A673 (cell line): ENCODE data around the gene TNFRSF9. TPM values are rescaled to one million over a fixed set of nuclear protein-coding genes. Genes with fewer than 3 reads are reported as not detected.
A peak's percentile ranks its signal among the peaks of the same experiment; 100 is the strongest.
"Not testable (repeated sequence)": the region's sequence is repeated elsewhere in the genome, so short reads cannot be mapped to it uniquely, and the experiment has no call there.

Source experiments
- BruUV-seq: library from RNA; stranded (reverse); fragments of 400-500 nt; replicated peaks from 2 replicates; lab custom pipeline; 2021; lab: Mats Ljungman, UMichigan
- CTCF ChIA-PET: fragments of 300-600 bp; sonication (Branson Sonifier 250); formaldehyde crosslinking; loops from one replicate; lab custom pipeline; 2022; ENCODE audit warnings: antibody characterized with exemption; lab: Charles Lee
- POLR2A ChIA-PET: fragments of 300-600 bp; sonication (Branson Sonifier 250); formaldehyde crosslinking; loops from one replicate; lab custom pipeline; 2022; ENCODE audit warnings: antibody characterized with exemption; ENCODE audit not compliant: low non-redundant PET; lab: Charles Lee
- DNase-seq: peaks from one replicate; pipeline ENCODE4 v3.0.0-alpha.2; 2015; ENCODE audit warnings: low spot score
- H3K27ac ChIP-seq: fragments of 200-600 bp; sonication (generic); 2 replicates; pipeline ENCODE4 v1.5.1; 2016; ENCODE audit warnings: mixed run types, low read depth, mild to moderate bottlenecking, mixed read lengths, antibody characterized with exemption, low read length; ENCODE audit not compliant: poor library complexity, severe bottlenecking
- H3K27me3 ChIP-seq: fragments of 200-600 bp; sonication (generic); replicated peaks from 2 replicates; pipeline ENCODE4 v1.6.1; 2017; ENCODE audit warnings: mixed run types, low read depth, mild to moderate bottlenecking, mixed read lengths, antibody characterized with exemption, low read length; ENCODE audit not compliant: insufficient read depth, poor library complexity
- H3K36me3 ChIP-seq: fragments of 200-600 bp; sonication (generic); 2 replicates; pipeline ENCODE4 v1.6.1; 2016; ENCODE audit warnings: mixed run types, mild to moderate bottlenecking, mixed read lengths, antibody characterized with exemption, low read length; ENCODE audit not compliant: insufficient read depth, poor library complexity, severe bottlenecking
- H3K4me1 ChIP-seq: fragments of 200-600 bp; sonication (generic); 2 replicates; pipeline ENCODE4 v1.6.1; 2017; ENCODE audit warnings: mixed run types, mild to moderate bottlenecking, mixed read lengths, antibody characterized with exemption, low read length; ENCODE audit not compliant: insufficient read depth, poor library complexity, severe bottlenecking
- H3K4me3 ChIP-seq: fragments of 200-600 bp; sonication (generic); 2 replicates; pipeline ENCODE4 v1.5.1; 2016; ENCODE audit warnings: low read depth, mixed run types, mild to moderate bottlenecking, mixed read lengths, low read length; ENCODE audit not compliant: poor library complexity, severe bottlenecking
- H3K9me3 ChIP-seq: fragments of 200-600 bp; sonication (generic); 2 replicates; pipeline ENCODE4 v1.6.1; 2016; ENCODE audit warnings: mixed run types, low read depth, mild to moderate bottlenecking, mixed read lengths, antibody characterized with exemption, low read length; ENCODE audit not compliant: poor library complexity, severe bottlenecking
- CTCF ChIP-seq: fragments of 300-800, 200-600 bp; sonication (generic); conservative IDR thresholded peaks from 2 replicates; pipeline ENCODE4 v1.5.1; 2017; ENCODE audit warnings: low read depth, mild to moderate bottlenecking, antibody characterized with exemption, low read length, moderate library complexity, mixed read lengths
- EZH2 ChIP-seq: fragments of 200-600 bp; sonication (generic); IDR thresholded peaks from 2 replicates; pipeline ENCODE4 v1.6.1; 2017; ENCODE audit warnings: borderline replicate concordance, low read depth, mild to moderate bottlenecking, mixed read lengths, antibody characterized with exemption, low read length; ENCODE audit not compliant: poor library complexity, severe bottlenecking
- intact Hi-C: fragments of 100-400 bp; cut with micrococcal nuclease; formaldehyde crosslinking; loops from one replicate; pipeline ENCODE4 v1.10.0; 2022; ENCODE audit not compliant: unreplicated experiment
- total RNA-seq: library from RNA; stranded (reverse); gene quantifications from 2 replicates; pipeline ENCODE4 v1.2.3, GENCODE V29; 2021

TNFRSF9 gene
- total RNA-seq, 1 experiment from 2014 or later, result 1.8 TPM

- Histone ChIP-seq H3K9me3 (no peaks in the 10 kb centered on the region), H3K27ac (peak overlapping the region; percentile 74), H3K4me3 (peak overlapping the region; percentile 58), H3K4me1 (no peaks in the 10 kb centered on the region), H3K36me3 (no peaks in the 10 kb centered on the region), H3K27me3 (no peaks in the 10 kb centered on the region)
- POLR2A ChIA-PET, result no interaction called here
- CTCF ChIA-PET, result no interaction called here
- intact Hi-C loops, result no loop called here
- no TSS peak for BruUV-seq
- DNase-seq, result peak; percentile 82
- TF ChIP-seq EZH2 (no peak), CTCF (no peak)
These were observed 13.4 kb upstream of the TNFRSF9 start for GRCh38 chr1:7953850-7954609.

DNA sequence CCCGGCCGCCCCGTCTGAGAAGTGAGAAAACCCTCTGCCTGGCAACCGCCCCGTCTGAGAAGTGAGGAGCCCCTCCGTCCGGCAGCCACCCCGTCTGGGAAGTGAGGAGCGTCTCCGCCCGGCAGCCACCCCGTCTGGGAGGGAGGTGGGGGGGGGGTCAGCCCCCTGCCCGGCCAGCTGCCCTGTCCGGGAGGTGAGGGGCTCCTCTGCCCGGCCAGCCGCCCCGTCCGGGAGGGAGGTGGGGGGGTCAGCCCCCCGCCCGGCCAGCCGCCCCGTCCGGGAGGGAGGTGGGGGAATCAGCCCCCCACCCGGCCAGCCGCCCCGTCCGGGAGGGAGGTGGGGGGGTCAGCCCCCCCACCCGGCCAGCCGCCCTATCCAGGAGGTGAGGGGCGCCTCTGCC lies 12.2 kb upstream of the TNFRSF9 start:
- H3K27me3 ChIP-seq, POLR2A ChIA-PET, BruUV-seq, H3K4me1 ChIP-seq, H3K27ac ChIP-seq, H3K9me3 ChIP-seq, CTCF ChIA-PET, H3K4me3 ChIP-seq, H3K36me3 ChIP-seq, DNase-seq, intact Hi-C loops: not testable (repeated sequence)

DNA sequence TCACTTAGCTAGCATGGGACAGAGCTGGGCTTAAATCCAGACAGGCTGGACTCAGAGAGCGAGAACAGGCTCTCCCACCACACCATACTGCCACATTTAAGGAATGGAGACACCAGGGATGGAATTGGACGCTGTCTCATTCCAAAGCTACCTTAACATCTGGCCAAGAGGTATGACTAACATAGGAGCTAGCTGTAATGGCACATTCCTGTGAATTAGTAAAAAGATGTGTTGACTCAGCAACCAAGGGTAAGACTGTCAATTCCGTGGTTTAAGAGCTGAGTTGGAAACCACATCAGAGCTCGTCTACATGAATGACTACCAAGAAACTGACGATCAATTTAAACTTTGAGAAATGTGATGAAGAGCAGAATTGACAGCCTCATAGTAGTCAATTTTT lies 8.3 kb upstream of the TNFRSF9 start:
- DNase-seq, result no peak

More for the DNA sequence above, 8.3 kb upstream of the TNFRSF9 start:
- POLR2A ChIA-PET, result no interaction called here
- no peaks in the 10 kb centered on the region for H3K9me3 ChIP-seq
- CTCF ChIA-PET, result interaction anchor here (1.1 kb wide), 1 partner anchor 26 kb away, joined by 5 read pairs; no protein-coding TSS in a partner anchor
- no peak overlapping the region for H3K27ac ChIP-seq
- H3K27me3 ChIP-seq, result no peaks in the 10 kb centered on the region
- H3K4me1 ChIP-seq, result no peaks in the 10 kb centered on the region
- TF ChIP-seq EZH2, result no peak
- TF ChIP-seq CTCF, result no peak
- no peaks in the 10 kb centered on the region for H3K36me3 ChIP-seq
- BruUV-seq, result no TSS peak
- intact Hi-C loops, result no loop called here
- no peak overlapping the region for H3K4me3 ChIP-seq
